NCI-H2081 treated with DMSO at 0.1 percent for 48 hours (cell line): ENCODE data around the gene JMJD1C.
A peak's percentile ranks its signal among the peaks of the same experiment; 100 is the strongest.

Source experiments
- DNase-seq: peaks from one replicate; lab custom pipeline; 2025; lab: John Stamatoyannopoulos, UW

JMJD1C gene

DNA sequence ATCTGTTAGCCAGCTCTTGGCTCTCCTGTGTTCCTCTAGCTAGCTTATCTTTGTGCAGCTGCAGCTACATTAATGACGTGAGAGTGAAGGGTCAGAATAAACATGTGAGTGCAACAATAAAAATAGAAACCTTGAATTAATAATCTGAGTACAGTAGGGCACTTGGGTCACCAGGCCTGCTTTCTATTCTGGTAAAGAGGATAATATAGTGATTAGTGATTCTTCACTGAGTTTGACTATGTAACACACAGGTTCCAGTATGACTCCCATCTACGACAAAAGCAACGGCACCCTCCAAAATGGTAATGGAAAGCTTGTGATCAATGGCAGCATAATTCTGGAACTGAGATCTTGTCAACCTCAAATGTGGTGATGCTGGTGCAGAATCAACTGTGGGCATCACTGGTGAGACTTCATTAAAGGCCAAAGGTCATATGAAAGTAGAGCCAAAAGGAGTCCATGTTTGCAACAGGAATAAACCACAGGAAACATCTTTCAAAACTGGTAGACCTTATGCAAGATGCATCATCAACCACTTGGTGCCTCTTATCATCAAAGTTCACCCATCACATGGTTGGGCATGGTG is 255.1 kb downstream of the JMJD1C start:
- DNase-seq, result no peak

DNA sequence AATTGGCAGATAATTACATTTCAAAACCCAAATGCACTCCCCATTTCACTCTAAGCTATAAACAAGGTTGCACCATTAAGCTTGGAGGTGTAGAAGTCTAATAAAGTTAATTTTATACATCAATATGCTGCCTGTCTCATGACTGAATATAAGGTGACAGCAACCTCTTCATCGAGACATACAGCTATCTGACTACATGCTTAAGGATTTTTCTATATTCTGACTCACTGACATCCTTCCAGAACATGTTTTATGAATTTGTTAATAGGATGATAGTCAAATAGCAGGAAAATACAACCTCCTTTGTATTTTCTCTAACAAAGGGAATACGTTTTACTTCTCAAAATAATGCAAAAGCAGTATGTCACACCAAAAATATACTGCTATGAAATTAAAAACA is 256.1 kb downstream of the JMJD1C start:
- no peak for DNase-seq

DNA sequence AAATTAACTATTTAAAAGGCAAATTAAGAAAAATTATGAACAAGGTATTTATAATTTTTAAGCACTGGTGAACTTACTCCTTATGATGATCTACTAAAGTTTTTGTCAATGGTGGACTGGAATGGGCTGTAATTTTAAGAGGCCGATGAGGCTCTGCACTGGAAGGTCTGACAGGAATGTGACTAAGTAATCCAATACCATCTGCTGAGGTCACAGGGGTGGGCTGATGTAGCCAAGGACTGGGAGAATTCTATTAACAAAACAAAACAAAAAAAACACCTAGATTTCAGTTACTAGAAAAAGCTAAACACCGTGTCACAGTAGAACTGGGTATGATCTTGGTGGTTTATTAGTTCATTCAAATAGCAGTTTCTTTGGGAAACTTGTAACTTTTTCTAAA is 256.8 kb downstream of the JMJD1C start:
- DNase-seq, result no peak

DNA sequence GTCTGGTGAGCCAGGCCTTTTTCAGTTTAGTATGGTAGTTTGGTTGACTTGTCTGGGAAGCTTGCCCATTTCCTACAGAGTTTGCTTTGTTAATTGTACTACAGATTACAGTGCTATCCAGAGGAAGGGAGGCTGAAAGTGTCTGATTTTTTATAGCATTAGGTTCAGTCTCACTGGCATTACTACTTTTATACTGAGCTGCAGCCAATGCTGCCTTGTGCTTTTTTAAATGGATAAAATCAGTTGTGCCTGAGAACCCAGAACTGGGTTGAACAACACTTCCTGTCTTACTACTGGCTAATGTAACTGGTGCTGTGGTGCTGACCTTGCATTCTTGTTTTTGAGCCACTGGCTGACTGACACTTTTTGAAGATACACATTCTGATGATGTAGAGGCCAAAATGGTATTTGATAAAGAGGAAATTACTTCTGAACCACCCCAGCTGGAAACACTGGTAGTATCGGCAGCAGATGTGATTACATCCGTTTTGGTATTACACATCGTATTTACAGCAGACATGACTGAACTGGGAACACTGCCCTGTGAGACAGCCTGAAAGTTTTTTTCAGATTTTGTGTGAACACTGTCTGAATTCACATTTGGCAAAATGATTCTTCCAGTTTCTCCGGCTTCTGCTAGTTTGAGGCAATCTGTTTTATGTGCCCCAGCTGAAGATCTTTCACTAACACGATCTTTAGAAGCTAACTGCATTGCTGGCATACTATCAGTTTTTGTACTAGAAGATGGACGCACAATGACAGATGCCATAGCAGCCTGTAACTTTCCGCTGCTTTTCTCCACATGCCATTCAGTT is 258.6 kb downstream of the JMJD1C start:
- DNase-seq, result peak; percentile 23

DNA sequence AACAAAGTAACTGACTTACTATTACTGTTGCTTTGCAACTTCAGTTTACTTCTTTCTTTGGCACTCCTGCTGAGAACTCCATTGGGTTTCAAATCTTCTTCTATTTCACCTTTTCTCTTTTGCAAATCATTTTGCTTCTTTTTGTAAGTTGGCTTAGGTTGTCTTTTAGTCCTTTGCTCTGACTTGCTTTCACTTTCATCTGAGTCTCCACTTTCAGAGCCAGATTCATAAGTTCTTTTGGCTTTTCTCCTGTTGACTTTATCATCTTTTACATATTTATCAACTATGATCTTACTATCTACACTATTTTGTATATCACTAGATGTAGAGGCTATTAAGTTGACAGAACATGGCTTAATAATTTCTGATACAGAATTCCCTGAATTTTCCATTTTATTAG is 259.2 kb downstream of the JMJD1C start:
- no peak for DNase-seq

DNA sequence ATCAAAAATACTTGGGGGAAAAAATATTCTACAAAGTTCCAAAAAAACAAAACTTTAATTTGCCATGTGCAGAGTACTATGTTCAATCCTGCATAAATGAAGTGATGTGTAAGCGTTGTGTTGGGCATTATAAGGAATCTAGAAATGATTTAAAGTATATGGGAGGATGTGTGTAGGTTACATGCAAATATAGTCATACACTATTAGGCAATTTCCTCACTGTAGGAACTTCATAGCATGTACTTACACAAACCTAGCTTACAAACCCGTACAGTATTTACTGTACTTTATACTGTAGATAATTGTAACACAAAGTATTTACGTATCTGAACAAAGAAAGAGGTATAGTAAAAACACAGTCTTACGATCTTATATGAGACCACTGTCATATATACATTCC is 260.4 kb downstream of the JMJD1C start:
- DNase-seq, result no peak

DNA sequence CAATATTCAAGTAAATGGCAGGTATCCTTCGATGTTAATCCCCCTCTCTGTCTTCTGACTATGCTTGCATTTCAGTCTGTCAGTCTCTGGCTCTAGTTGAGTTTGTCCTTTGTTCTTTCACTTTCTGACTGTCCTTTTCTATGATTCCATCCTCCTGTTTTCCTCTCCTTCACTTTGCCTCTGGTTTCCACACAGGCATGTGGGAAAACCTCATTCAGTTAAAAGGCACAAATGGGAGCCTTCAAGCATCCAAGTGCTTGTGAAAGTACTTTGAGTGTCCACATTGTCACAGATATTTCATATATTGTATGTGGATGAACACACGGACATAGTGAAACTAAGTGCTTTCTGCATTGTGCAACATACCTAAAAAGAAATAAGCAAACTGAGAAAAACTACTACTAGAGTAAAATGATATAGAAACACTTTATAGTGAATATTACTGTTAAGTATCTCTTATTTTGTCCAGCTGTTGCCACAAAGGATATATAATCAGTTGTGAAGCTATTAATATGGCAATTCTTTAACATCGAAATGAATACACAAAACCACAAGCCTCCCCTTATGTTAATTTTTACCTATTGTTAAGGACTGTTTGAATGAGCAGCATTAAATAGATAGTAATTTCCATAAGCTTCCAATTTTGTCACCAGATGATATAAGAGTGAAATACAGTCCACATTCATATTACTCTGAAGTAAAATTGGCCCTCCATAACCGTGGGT is 260.9 kb downstream of the JMJD1C start:
- no peak for DNase-seq

DNA sequence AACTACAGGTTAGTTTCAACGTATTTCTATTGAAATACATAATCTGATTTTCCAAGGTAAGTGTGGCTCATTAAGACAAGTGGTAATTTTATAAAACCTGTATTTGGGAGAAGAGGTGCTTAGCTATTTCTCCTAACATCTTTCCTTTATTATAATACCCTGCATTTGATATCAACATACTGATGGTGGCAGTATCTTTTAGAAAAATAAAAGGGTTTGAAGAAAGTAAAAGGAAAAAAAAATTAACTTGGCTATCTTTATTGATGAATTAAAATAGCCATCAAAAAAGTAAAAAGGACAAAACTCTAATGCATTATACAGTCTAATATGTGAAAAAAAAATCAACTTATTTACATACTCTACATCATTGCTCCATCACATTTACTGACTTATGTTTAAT is 264.7 kb downstream of the JMJD1C start:
- DNase-seq, result no peak

DNA sequence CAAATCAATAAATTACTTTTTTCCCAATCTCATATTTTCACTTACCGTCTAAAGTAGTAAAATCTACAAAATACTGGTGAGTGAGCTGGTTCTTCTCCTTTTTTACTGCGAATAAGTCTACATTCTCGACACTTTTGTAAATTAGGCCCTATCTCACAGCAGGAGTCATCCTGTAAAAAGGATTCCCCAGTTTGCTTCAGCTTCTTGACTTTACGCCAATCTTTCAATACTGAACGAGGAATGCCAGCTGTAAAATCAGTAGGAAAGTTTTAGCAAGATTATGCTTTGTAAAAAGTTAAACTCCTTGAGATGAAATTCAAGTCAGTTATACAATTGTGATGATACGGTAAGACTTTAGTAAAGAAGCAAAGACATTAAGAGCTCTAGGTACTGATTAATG is 265.3 kb downstream of the JMJD1C start:
- DNase-seq, result no peak

DNA sequence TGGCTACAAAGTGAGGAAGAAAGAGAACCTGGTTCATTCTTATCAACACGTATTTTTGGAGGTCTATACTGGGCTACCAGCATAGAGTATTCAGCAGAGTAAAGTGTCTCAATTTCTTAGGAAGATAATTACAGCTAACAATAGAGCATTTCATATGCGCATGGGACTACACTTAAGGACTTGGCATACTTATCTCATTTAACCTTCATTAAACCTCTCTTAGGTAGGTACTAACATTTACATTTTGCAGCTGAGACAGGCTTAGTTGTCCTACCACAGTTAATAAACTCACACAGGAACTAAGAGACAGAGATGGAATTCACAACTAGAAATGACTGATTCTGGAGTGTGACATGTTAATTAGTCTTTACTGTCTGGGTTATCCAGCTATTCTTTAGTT is 266.1 kb downstream of the JMJD1C start:
- no peak for DNase-seq

DNA sequence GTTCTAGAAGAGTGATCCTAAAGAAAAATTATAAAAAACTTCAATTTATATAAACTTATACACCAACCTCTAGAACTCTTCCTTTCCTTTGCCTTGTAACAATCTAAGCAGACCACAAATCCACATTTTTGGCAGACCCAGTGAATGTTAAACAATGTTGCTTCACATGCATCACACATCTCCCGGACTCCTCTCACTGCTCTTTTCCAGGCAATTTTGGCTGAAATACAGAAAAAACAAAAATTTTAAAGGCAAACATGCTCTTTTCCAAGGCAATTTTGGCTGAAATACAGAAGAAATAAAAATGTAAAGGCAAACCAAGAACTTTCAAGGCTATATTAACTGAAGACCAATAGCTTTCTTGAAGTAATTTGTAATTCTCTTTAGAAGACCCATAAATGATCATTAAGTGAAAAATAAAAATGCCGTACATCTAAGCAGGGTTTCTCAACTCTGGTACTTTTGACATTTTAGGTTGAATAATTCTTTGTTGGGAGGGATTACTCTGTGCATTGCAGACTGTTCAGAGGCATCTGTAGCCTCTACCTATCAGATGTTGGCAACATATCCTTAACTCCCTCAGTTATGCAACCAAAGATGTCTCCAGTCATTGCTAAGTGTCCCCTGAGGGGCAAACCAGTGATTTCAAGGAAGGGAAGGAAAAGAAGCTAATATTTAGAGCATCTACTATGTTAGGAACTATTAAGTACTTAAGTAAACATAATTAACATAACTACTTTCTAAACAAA is 268.3 kb downstream of the JMJD1C start:
- DNase-seq, result no peak

DNA sequence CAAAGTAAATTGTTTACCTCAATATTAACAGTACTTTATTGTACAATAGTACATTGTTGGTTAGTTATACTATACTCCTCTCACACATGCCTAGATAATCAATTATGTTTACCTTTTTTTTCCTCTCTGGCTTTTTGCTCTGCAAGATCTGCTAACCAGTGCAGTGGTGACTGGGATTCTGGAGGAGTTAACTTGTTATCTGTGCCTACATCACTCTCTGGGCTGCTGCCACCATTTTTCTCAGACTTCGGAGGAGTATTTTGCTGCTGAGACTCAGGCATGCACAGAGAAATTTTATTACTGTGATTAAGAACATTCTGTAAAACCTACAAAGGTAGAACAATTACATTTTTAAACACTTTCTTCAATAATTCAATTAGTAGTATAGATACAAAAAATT is 273.0 kb downstream of the JMJD1C start:
- DNase-seq, result no peak

DNA sequence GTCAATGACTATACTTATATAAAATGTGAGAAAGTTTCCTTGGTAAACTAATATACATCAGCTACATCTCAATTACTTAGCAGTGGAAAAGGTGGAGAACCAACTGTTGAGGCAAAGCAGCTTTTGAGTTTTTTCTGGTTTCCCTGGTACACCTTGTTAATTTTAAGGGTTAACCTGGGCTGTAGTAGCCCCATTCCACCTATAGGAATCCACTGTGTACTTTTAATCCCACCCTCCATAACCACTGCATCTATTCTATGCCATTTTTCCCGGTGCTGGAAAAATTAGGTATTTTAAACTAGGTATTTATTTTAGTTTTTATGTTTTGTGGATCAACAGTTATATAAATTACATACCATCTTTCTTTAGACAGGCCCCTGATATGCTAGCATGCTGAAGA is 290.2 kb downstream of the JMJD1C start:
- DNase-seq, result no peak

DNA sequence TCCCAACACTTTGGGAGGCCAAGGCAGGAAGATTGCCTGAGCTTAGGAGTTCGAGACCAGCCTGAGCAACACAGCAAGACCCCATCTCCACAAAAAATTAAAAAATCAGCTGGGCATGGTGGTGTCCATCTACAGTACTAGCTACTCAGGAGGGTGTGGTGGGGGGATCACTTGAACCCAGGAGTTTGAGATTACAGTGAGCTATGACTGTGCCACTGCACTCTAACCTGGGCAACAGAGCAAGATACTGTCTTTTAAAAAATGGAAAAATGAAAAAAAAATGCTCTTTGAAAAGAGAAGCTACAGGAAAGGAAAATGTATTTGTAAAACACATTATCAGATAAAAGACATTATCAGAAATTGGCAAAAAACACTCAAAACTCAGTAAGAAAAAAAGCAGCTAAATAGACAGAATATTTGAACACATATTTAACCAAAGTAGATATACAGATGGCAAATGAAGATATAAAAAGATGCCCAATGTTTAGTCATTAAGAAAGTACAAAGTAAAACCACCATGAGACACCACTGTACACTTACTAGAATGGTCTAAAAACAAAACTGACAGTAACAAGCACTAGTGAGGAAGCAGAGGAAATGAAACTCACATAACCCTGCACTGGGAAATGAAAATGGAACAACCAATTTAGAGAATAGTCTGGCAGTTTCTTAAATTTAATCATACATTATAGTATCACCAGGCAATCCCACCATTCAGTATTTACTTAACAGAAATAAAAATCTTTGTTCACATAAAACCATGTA is 292.1 kb downstream of the JMJD1C start:
- no peak for DNase-seq

DNA sequence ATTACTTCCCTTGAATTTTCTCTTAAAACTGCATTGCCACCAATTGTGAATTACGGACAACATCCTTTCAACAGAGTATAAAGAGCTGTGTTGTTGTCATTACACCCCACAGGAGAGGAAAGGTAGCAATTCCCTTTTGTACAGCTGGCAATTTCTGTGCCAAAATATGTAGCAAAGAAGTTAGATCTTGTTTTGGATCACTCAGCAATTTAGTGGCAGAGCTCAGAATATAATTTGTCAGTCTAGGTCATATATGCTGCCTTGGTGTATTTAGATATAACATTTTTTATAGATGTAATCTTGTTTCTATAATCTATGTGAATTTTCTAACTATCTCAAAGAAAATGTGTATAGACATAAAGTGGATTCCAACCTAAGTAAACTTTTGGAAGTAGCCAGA is 293.9 kb downstream of the JMJD1C start:
- DNase-seq, result no peak

DNA sequence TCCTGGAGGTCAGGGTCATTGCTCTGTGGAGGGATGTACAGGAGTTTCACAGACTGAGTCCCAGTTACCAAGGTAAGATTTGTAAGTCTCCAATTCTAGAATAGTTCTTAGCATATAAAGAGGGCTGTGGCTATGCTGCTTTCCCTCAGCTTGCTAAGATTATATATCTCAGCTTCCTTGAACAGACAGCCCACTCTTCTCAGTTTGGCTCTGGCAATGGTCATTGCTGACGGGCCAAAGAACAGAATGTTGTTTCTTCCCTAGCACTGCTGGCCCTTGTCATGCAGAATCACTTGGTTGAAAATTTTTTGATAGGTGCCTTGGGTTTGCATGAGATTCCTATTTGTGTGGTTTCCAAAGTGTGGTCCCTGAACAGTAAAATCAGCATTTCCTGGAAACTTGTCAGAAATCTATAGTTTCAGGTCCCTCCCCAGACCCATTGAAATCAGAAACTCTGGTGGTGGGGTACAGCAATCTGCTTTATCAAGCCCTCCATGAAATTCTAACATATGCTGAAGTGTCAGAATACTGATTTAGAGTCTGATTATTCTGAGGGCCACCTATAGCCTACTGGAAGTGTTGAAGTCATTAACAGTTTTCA is 294.4 kb downstream of the JMJD1C start:
- no peak for DNase-seq

DNA sequence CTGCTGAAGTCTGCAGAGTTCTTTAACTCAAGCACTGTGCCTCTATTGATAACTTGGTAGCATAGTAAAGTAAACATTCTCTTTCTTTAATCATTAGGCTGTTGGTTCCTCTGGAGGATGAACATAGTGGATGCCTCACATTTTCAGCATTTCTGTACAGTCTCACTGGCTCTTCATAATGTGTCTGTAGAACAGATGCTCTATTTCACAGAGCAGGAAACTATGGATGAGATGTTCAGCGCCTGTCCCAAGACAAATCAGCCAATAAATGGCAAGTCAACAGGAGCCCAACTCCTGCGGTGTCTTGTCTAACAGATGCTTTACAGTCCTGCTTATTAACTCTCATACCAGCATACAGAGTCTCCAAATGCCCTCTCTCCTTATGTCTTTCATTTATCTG is 296.2 kb downstream of the JMJD1C start:
- DNase-seq, result no peak

DNA sequence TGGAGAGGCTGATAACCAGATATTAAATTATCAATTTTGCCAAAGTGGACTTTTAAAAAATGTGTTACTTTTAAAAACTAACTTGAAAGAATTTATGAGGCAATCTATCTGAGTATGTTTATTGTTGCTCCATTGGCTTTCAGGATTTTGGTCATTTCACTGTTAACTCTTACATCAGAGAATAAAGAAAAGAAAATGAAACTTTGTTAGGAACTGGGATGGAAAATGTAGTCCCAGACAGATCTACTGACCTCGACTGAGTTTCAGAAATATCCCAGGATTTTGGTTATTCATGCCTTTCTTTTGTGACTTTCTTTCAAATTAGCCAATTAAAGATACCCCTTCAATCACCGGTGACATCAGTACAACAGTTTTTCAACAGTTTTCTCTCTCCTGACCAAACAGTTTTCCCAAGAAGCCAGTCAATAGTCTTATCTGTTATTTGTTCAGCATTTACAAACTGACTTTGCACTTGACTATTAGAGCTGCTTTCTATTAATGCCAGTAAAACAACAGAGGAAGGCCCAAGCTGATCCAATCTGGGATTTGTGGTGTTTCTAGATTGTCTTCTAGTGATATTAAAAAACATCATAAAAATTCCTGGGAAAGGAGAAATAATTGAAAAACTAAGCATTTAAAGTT is 296.8 kb downstream of the JMJD1C start:
- DNase-seq, result no peak

DNA sequence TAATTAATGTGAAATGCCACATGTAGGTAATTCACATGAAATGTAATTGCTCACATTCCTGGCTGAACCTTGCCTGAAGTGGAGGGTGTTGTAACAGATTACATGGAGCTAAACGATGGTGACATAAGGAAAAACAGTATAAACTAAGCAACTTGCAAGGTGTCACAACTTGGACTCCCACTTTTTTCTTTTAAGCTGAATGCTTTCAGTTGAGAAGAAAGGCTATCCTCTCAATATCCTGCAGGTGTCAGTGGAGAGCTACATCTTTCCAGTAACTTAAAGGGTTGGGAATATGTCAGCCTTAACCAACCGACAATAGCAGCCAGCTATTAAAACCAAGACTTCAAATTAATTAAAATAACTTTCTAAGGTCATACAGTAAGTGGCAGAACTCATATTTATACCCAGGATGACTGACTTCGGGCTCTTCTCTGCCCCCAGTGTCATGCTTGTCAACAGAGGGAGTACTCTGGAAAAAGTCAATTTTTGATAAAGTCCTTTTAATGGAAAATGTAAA is 299.0 kb downstream of the JMJD1C start:
- peak; percentile 14 for DNase-seq

DNA sequence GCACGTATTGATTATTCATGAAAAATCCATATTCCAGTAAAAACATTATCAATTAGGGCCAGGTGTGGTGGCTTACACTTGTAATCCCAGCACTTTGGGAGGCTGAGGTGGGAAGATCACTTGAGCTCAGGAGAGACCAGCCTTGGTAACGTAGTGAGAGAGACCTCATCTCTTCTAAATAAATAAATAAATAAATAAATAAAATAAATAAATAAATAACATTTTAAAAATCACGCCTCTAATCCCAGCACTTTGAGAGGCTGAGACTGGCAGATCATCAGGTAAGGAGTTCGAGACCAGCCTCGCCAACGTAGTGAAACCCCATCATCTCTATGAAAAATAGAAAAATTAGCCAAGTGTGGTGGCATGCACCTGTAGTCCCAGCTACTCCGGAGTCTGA is 300.5 kb downstream of the JMJD1C start:
- no peak for DNase-seq

DNA sequence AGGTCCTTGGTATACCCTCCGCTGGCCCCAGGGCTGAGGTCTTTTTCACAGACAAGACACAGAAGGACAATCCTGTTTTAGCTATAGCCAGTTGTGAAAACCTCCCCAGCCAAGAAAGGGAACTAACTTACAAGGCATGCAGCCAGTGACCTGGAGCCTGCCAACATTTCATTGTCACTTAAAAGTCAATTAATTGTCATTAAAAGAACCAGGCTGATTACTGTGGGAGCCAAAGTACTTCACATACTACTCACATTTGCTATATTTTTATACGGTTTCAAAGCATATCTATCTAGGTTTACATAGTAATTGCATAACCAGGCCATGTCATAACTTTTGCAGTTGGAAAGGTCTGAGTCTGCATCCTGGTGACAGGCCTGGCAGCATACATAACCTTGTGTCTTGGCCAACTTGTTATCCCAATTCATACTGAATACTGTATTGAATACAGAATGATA is 301.6 kb downstream of the JMJD1C start:
- no peak for DNase-seq
